RWPE2 (cell line): Measurements from ENCODE around the gene ELAC1.

Experiments used
- ATAC-seq: fragments of 200-7000 bp; cut with Tn5 transposase; 3 replicates; pipeline ENCODE4 v1.9.1; 2021; ENCODE audit warnings: low read depth
- DNase-seq: peaks from one replicate; pipeline ENCODE4 v3.0.0-alpha.2; 2020; ENCODE audit warnings: low spot score
- H3K27ac ChIP-seq: fragments of 450-650 bp; 2 replicates; pipeline ENCODE4 v1.5.1; 2017; ENCODE audit warnings: mild to moderate bottlenecking; ENCODE audit not compliant: poor library complexity, severe bottlenecking
- H3K27me3 ChIP-seq: fragments of 250-450 bp; sonication (Bioruptor Pico); 2 replicates; pipeline ENCODE4 v1.5.1; 2021; ENCODE audit warnings: mild to moderate bottlenecking, moderate library complexity; ENCODE audit not compliant: insufficient read depth, poor library complexity, severe bottlenecking
- H3K36me3 ChIP-seq: fragments of 250-450 bp; sonication (Bioruptor Pico); 2 replicates; pipeline ENCODE4 v1.5.1; 2020; ENCODE audit warnings: low read depth, mild to moderate bottlenecking, moderate library complexity
- H3K4me1 ChIP-seq: fragments of 250-450 bp; sonication (Bioruptor Pico); 2 replicates; pipeline ENCODE4 v1.5.1; 2021; ENCODE audit warnings: mild to moderate bottlenecking, moderate library complexity; ENCODE audit not compliant: insufficient read depth, poor library complexity, severe bottlenecking
- H3K4me3 ChIP-seq: fragments of 250-450 bp; sonication (Bioruptor Pico); 2 replicates; pipeline ENCODE4 v1.5.1; 2021; ENCODE audit warnings: mild to moderate bottlenecking, moderate library complexity; ENCODE audit not compliant: severe bottlenecking
- H3K9me3 ChIP-seq: fragments of 250-450 bp; sonication (Bioruptor Pico); 2 replicates; pipeline ENCODE4 v1.5.1; 2021; ENCODE audit warnings: mild to moderate bottlenecking, moderate library complexity; ENCODE audit not compliant: severe bottlenecking
- CTCF ChIP-seq: fragments of 450-650 bp; IDR thresholded peaks from one replicate; pipeline ENCODE4 v1.5.1; 2017; ENCODE audit warnings: mild to moderate bottlenecking, moderate library complexity; ENCODE audit not compliant: poor library complexity, severe bottlenecking

ELAC1 gene

GRCh38 chr18:51007790-51008139 is 39.9 kb downstream of the ELAC1 start:
- no peak overlapping the region for H3K4me3 ChIP-seq
- H3K27ac ChIP-seq: no peak overlapping the region
- H3K9me3 ChIP-seq: no peaks in the 10 kb centered on the region
- DNase-seq (no peak), ATAC-seq (no peak)
- H3K36me3 ChIP-seq: no peaks in the 10 kb centered on the region
- TF ChIP-seq CTCF: no peak
- H3K4me1 ChIP-seq: no peaks in the 10 kb centered on the region
- H3K27me3 ChIP-seq: no peaks in the 10 kb centered on the region

GRCh38 chr18:51009072-51009471 is 41.2 kb downstream of the ELAC1 start:
- DNase-seq: no peak
- Histone ChIP-seq H3K4me3 (no peak overlapping the region), H3K27ac (no peak overlapping the region), H3K9me3 (no peaks in the 10 kb centered on the region), H3K4me1 (no peaks in the 10 kb centered on the region), H3K36me3 (no peaks in the 10 kb centered on the region), H3K27me3 (no peaks in the 10 kb centered on the region)
- ATAC-seq: no peak
- TF ChIP-seq CTCF: no peak

GRCh38 chr18:51010218-51010617 is 42.4 kb downstream of the ELAC1 start:
- ATAC-seq: no peak
- no peak for DNase-seq
- Histone ChIP-seq H3K9me3 (no peaks in the 10 kb centered on the region), H3K4me3 (no peak overlapping the region), H3K27me3 (no peaks in the 10 kb centered on the region), H3K27ac (no peak overlapping the region), H3K36me3 (no peaks in the 10 kb centered on the region), H3K4me1 (no peaks in the 10 kb centered on the region)
- no peak for TF ChIP-seq CTCF

- Histone ChIP-seq H3K4me1 (no peaks in the 10 kb centered on the region), H3K4me3 (no peak overlapping the region), H3K27me3 (no peaks in the 10 kb centered on the region), H3K36me3 (no peaks in the 10 kb centered on the region), H3K9me3 (no peaks in the 10 kb centered on the region), H3K27ac (no peak overlapping the region)
- TF ChIP-seq CTCF: no peak
- DNase-seq: no peak
- ATAC-seq: no peak
Measured at GRCh38 chr18:51011709-51012108, 43.9 kb downstream of the ELAC1 start.

- no peak for TF ChIP-seq CTCF
- H3K27me3 ChIP-seq: no peaks in the 10 kb centered on the region
- no peak overlapping the region for H3K27ac ChIP-seq
- ATAC-seq (no peak), DNase-seq (no peak)
- no peak overlapping the region for H3K4me3 ChIP-seq
- no peaks in the 10 kb centered on the region for H3K36me3 ChIP-seq
- H3K9me3 ChIP-seq: no peaks in the 10 kb centered on the region
- no peaks in the 10 kb centered on the region for H3K4me1 ChIP-seq
Measured at GRCh38 chr18:51012441-51012840, 44.6 kb downstream of the ELAC1 start.
